H1 (cell line): ENCODE measurements around the gene LCLAT1. TPM values are rescaled to one million over a fixed set of nuclear protein-coding genes. Genes with fewer than 3 reads are reported as not detected.

Experiments
- CTCF ChIA-PET: fragments of 300-600 bp; sonication (Branson Sonifier 250); formaldehyde crosslinking; loops from one replicate; lab custom pipeline; 2021; ENCODE audit not compliant: partially characterized antibody; lab: Charles Lee
- POLR2A ChIA-PET: fragments of 300-600 bp; sonication (Branson Sonifier 250); formaldehyde crosslinking; loops from one replicate; lab custom pipeline; 2021; ENCODE audit warnings: inconsistent platforms; ENCODE audit not compliant: partially characterized antibody; lab: Charles Lee
- DNase-seq, 2 experiments: peaks; one replicate each; pipeline versions ENCODE4 v3.0.0 to v3.0.0-alpha.2; 2010 to 2022; ENCODE audit warnings: low spot score in 2 of 2, low read depth in 1 of 2, mixed read lengths in 1 of 2
- FAIRE-seq: peaks from 2 replicates; lab custom pipeline; 2011; peaks lifted over from hg19 to GRCh38; lab: Jason Lieb, UNC
- H2AFZ ChIP-seq: 2 replicates; pipeline ENCODE4 v1.8.1; 2012; ENCODE audit warnings: low read length, inconsistent platforms
- H2AK5ac ChIP-seq: 2 replicates; pipeline ENCODE4 v1.6.1; 2013; ENCODE audit warnings: low read depth, low read length
- H2BK120ac ChIP-seq: replicated peaks from 2 replicates; pipeline ENCODE3; 2013; ENCODE audit warnings: low read depth, low read length, inconsistent platforms
- H2BK12ac ChIP-seq: 2 replicates; pipeline ENCODE4 v1.6.1; 2013; ENCODE audit warnings: low read depth, low read length
- H2BK15ac ChIP-seq: 2 replicates; pipeline ENCODE4 v1.6.1; 2013; ENCODE audit warnings: low read length
- H2BK20ac ChIP-seq: 2 replicates; pipeline ENCODE4 v1.6.1; 2013; ENCODE audit warnings: low read length
- H2BK5ac ChIP-seq: 2 replicates; pipeline ENCODE4 v1.6.1; 2013; ENCODE audit warnings: low read depth, low read length
- H3K14ac ChIP-seq: 2 replicates; pipeline ENCODE4 v1.6.1; 2013; ENCODE audit warnings: inconsistent platforms; ENCODE audit not compliant: insufficient read length
- H3K18ac ChIP-seq: 2 replicates; pipeline ENCODE4 v1.6.1; 2013; ENCODE audit warnings: low read length; ENCODE audit errors: extremely low read depth
- H3K23ac ChIP-seq: 2 replicates; pipeline ENCODE4 v1.6.1; 2013; ENCODE audit warnings: inconsistent platforms; ENCODE audit not compliant: insufficient read length
- H3K23me2 ChIP-seq: 2 replicates; pipeline ENCODE4 v1.6.1; 2013; ENCODE audit warnings: low read depth, low read length
- H3K27ac ChIP-seq: 2 replicates; pipeline ENCODE4 v1.6.1; 2011; ENCODE audit warnings: low read depth, low read length, inconsistent platforms
- H3K27me3 ChIP-seq, 4 experiments: replicated peaks in 1 of 4; 1 replicate in 1 of 4; 2 replicates in 3 of 4; pipeline versions ENCODE4 v1.6.1 to v1.8.1; 2011 to 2013; ENCODE audit warnings: low read length in 3 of 4, mild to moderate bottlenecking in 3 of 4, inconsistent platforms in 2 of 4, mixed read lengths in 2 of 4, moderate library complexity in 1 of 4; ENCODE audit not compliant: control insufficient read depth in 3 of 4, insufficient read depth in 3 of 4; ENCODE audit errors: extremely low read depth in 1 of 4
- H3K36me3 ChIP-seq, 4 experiments: 2 replicates each; pipeline versions ENCODE4 v1.6.1 to v1.8.1; 2011 to 2013; ENCODE audit warnings: mild to moderate bottlenecking in 4 of 4, low read length in 3 of 4, moderate library complexity in 2 of 4, control low read depth in 1 of 4, inconsistent platforms in 1 of 4; ENCODE audit not compliant: insufficient read depth in 4 of 4, control insufficient read depth in 2 of 4
- H3K4ac ChIP-seq: replicated peaks from 2 replicates; pipeline ENCODE3; 2013; ENCODE audit warnings: low read length, low read depth, mixed read lengths, inconsistent platforms; ENCODE audit not compliant: insufficient read length
- H3K4me1 ChIP-seq, 4 experiments: replicated peaks in 1 of 4; 1 replicate in 1 of 4; 2 replicates in 3 of 4; pipeline versions ENCODE4 v1.6.1 to v1.8.1; 2011 to 2013; ENCODE audit warnings: low read length in 3 of 4, inconsistent platforms in 2 of 4, mixed read lengths in 1 of 4; ENCODE audit not compliant: insufficient read depth in 4 of 4, control insufficient read depth in 3 of 4
- H3K4me2 ChIP-seq, 2 experiments: 2 replicates each; pipeline versions ENCODE4 v1.6.1 to v1.8.1; 2011 to 2013; ENCODE audit warnings: low read depth in 2 of 2, low read length in 2 of 2, control low read depth in 1 of 2, inconsistent platforms in 1 of 2, mild to moderate bottlenecking in 1 of 2; ENCODE audit not compliant: insufficient read depth in 1 of 2
- H3K4me3 ChIP-seq, 4 experiments: fragments of 200-600, 300-600 bp in 1 of 4; sonication (generic), shearing (Covaris generic), sonication (Bioruptor Twin) in 1 of 4; 2 replicates each; pipeline versions ENCODE4 v1.5.1 to v1.8.1; 2011 to 2016; ENCODE audit warnings: low read length in 4 of 4, low read depth in 3 of 4, control low read depth in 2 of 4, inconsistent platforms in 2 of 4, mild to moderate bottlenecking in 2 of 4, mixed read lengths in 1 of 4, moderate library complexity in 1 of 4; ENCODE audit not compliant: insufficient read depth in 2 of 4; ENCODE audit errors: extremely low read depth in 1 of 4
- H3K56ac ChIP-seq: replicated peaks from 2 replicates; pipeline ENCODE3; 2013; ENCODE audit warnings: low read depth, mild to moderate bottlenecking, mixed read lengths, low read length, inconsistent platforms; ENCODE audit not compliant: insufficient read length
- H3K79me1 ChIP-seq: 2 replicates; pipeline ENCODE4 v1.6.1; 2013; ENCODE audit warnings: low read depth, low read length, control low read depth
- H3K79me2 ChIP-seq, 2 experiments: 2 replicates each; pipeline versions ENCODE4 v1.6.1 to v1.8.1; 2012 to 2013; ENCODE audit warnings: low read length in 2 of 2, mild to moderate bottlenecking in 2 of 2, inconsistent platforms in 1 of 2; ENCODE audit not compliant: insufficient read depth in 2 of 2, control insufficient read depth in 1 of 2
- H3K9ac ChIP-seq, 4 experiments: replicated peaks in 1 of 4; 1 replicate in 1 of 4; 2 replicates in 3 of 4; pipeline versions ENCODE4 v1.6.1 to v1.8.1; 2011 to 2013; ENCODE audit warnings: low read depth in 3 of 4, low read length in 3 of 4, control low read depth in 2 of 4, mild to moderate bottlenecking in 2 of 4, moderate library complexity in 2 of 4, inconsistent platforms in 1 of 4; ENCODE audit errors: extremely low read depth in 1 of 4
- H3K9me3 ChIP-seq, 2 experiments: 2 replicates each; pipeline versions ENCODE4 v1.6.1 to v1.8.1; 2012 to 2013; ENCODE audit warnings: mild to moderate bottlenecking in 2 of 2, moderate library complexity in 2 of 2, control low read depth in 1 of 2, inconsistent platforms in 1 of 2, low read depth in 1 of 2, low read length in 1 of 2, mixed read lengths in 1 of 2; ENCODE audit not compliant: insufficient read depth in 2 of 2
- H4K20me1 ChIP-seq, 2 experiments: replicated peaks in 1 of 2; 2 replicates each; pipeline versions ENCODE3 to v1.8.1; 2011 to 2013; ENCODE audit warnings: inconsistent platforms in 2 of 2, low read length in 2 of 2, mild to moderate bottlenecking in 1 of 2; ENCODE audit not compliant: insufficient read depth in 2 of 2, control insufficient read depth in 1 of 2
- H4K5ac ChIP-seq: 2 replicates; pipeline ENCODE4 v1.6.1; 2013; ENCODE audit warnings: low read length, low read depth, mixed read lengths, inconsistent platforms; ENCODE audit not compliant: insufficient read length
- H4K8ac ChIP-seq: 2 replicates; pipeline ENCODE4 v1.8.0; 2013; ENCODE audit warnings: mild to moderate bottlenecking, moderate library complexity, low read length, inconsistent platforms; ENCODE audit not compliant: insufficient read depth; ENCODE audit errors: extremely low read depth
- H4K91ac ChIP-seq: replicated peaks from 2 replicates; pipeline ENCODE3; 2013; ENCODE audit warnings: low read length, mixed read lengths, inconsistent platforms; ENCODE audit not compliant: insufficient read length
- BRCA1 ChIP-seq: IDR thresholded peaks from 2 replicates; pipeline ENCODE4 v1.6.1; 2012; ENCODE audit warnings: low read depth, low read length, improper control_type of control experiment
- CREB1 ChIP-seq: IDR thresholded peaks from 2 replicates; pipeline ENCODE4 v1.6.1; 2012; ENCODE audit warnings: inconsistent platforms
- CTBP2 ChIP-seq: IDR thresholded peaks from 2 replicates; pipeline ENCODE4 v1.7.0; 2011; ENCODE audit warnings: borderline replicate concordance, mild to moderate bottlenecking, moderate library complexity, mixed read lengths, low read length; ENCODE audit not compliant: insufficient read depth, insufficient read length
- HDAC6 ChIP-seq: IDR thresholded peaks from one replicate; pipeline ENCODE4 v1.7.1; 2012; ENCODE audit warnings: low read depth, mild to moderate bottlenecking, inconsistent platforms, low read length, moderate library complexity
- SUZ12 ChIP-seq: fragments of 200-600 bp; sonication (generic); IDR thresholded peaks from 2 replicates; pipeline ENCODE4 v1.6.1; 2012; ENCODE audit warnings: mild to moderate bottlenecking, inconsistent platforms, low read length, moderate library complexity, mixed read lengths
- TAF1 ChIP-seq: IDR thresholded peaks from 2 replicates; pipeline ENCODE4 v1.6.1; 2011; ENCODE audit warnings: mild to moderate bottlenecking, low read depth, low read length
- WGBS, 2 experiments: shearing (Covaris generic) in 1 of 2; methylation state at CpG; one replicate each; pipeline versions ENCODE4 v1.1.6 to v1.1.7; 2013 to 2015; ENCODE audit warnings: low lambda C conversion rate in 2 of 2, mixed read lengths in 2 of 2, inconsistent platforms in 1 of 2, low coverage in 1 of 2, missing lambda C conversion rate in 1 of 2; ENCODE audit not compliant: insufficient replicate concordance in 2 of 2, insufficient coverage in 1 of 2, insufficient read length in 1 of 2; ENCODE audit errors: extremely low coverage in 1 of 2, missing lambda C conversion rate in 1 of 2; 5-methylcytosine and 5-hydroxymethylcytosine counted together
- polyA plus RNA-seq, 7 experiments: library from polyadenylated mRNA; depleted of rRNA in 3 of 7; stranded (reverse) in 5 of 7; unstranded in 2 of 7; fragments of >200 nt in 5 of 7; fragments of 200-250 nt in 2 of 7; gene quantifications; 1 replicate in 5 of 7; 2 replicates in 1 of 7; 4 replicates in 1 of 7; pipeline versions ENCODE4 v1.2.1 to v1.2.3, GENCODE V29; 2011 to 2013; ENCODE audit warnings: missing spikeins in 2 of 7, mixed read lengths in 2 of 7
- total RNA-seq: library from RNA; stranded (reverse); fragmentation: NEBNext Ultra II Directional; extraction: Animal tissue kit (Norgen Biotek cat#: 25700); gene quantifications from 2 replicates; pipeline ENCODE4 v1.2.1, GENCODE V29; 2021
- TF ChIP-seq, protein P1 (sequence below), 3 experiments: IDR thresholded peaks; 1 replicate in 2 of 3; 2 replicates in 1 of 3; pipeline versions ENCODE4 v1.5.1 to v1.6.1; 2011; ENCODE audit warnings: low read length in 3 of 3, mild to moderate bottlenecking in 3 of 3, inconsistent platforms in 2 of 3, low read depth in 1 of 3, moderate library complexity in 1 of 3; ENCODE audit not compliant: insufficient read depth in 1 of 3; ENCODE audit errors: control extremely low read depth in 1 of 3

Gene LCLAT1
- total and polyA plus RNA-seq, 2 of the 8 experiments (the other 6 are each of a cell fraction or from before 2014, with no cell fraction given) = 7.6 to 22.0 TPM

DNA sequence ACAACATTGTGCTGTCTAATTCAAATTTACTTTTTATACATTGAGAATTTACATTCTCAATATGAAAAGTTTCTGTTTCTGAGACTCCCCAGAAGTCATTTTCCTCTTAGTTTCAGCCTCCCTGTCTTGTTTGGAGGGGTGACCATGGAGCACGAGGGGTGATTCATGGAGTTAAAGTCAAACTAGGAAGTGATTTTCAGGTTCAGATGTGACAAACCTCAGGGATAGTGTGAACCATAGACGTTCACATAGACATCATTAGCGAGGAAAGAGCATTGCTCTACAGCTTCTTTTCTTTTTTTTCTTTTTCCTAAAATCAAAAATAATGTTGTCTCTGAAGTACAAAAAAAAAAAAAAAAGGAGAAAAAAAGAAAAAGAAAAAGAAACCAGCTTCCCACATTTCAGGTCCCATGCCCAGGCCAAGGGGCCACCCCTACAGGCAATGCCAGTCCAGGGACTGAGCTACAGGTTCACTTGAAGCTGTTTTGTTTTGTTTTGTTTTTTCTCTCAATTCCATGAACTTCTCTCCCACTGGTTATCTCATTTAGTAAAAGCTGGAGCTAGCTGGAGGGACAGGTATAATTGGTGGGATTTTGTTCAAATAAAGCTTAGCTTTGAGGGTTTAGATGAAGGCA is 18.1 kb upstream of the LCLAT1 start:
- Histone ChIP-seq H3K4me1 (peaks cover 0 to 3% (median 0%) of the 10 kb centered on the region in 4 experiments; a peak in 2 of 7 replicates), H2AK5ac (no peak overlapping the region), H3K23ac (no peak overlapping the region), H2BK5ac (no peak overlapping the region), H3K79me1 (no peaks in the 10 kb centered on the region), H3K56ac (no peak overlapping the region), H3K27ac (no peak overlapping the region), H3K4ac (no peak overlapping the region), H3K23me2 (no peaks in the 10 kb centered on the region), H3K4me2 (no peak overlapping the region), H3K9me3 (no peaks in the 10 kb centered on the region), H3K4me3 (no peak overlapping the region), H2BK120ac (no peak overlapping the region), H3K79me2 (no peaks in the 10 kb centered on the region), H2AFZ (no peak overlapping the region), H2BK20ac (no peak overlapping the region), H3K14ac (no peak overlapping the region), H4K20me1 (no peaks in the 10 kb centered on the region), H2BK15ac (no peak overlapping the region), H4K8ac (no peak overlapping the region), H3K9ac (no peak overlapping the region), H4K5ac (no peak overlapping the region), H2BK12ac (no peak overlapping the region), H4K91ac (no peak overlapping the region), H3K36me3 (no peaks in the 10 kb centered on the region), H3K27me3 (no peaks in the 10 kb centered on the region)
- CTCF ChIA-PET = interaction anchor here (0.9 kb wide), 1 partner anchor 8 kb away, joined by 3 read pairs; no protein-coding TSS in a partner anchor
- 80% methylated on average over 3 of the region's 3 CpGs; no CpG with 5 or more reads in 1 of the 2 experiments for WGBS, 2 experiments
- FAIRE-seq (no peak), DNase-seq (no peak)
- POLR2A ChIA-PET = no interaction called here
- TF ChIP-seq BRCA1 (no peak), TAF1 (no peak), CTBP2 (no peak), HDAC6 (no peak), SUZ12 (no peak), CREB1 (no peak)
- TF ChIP-seq, protein P1, sequence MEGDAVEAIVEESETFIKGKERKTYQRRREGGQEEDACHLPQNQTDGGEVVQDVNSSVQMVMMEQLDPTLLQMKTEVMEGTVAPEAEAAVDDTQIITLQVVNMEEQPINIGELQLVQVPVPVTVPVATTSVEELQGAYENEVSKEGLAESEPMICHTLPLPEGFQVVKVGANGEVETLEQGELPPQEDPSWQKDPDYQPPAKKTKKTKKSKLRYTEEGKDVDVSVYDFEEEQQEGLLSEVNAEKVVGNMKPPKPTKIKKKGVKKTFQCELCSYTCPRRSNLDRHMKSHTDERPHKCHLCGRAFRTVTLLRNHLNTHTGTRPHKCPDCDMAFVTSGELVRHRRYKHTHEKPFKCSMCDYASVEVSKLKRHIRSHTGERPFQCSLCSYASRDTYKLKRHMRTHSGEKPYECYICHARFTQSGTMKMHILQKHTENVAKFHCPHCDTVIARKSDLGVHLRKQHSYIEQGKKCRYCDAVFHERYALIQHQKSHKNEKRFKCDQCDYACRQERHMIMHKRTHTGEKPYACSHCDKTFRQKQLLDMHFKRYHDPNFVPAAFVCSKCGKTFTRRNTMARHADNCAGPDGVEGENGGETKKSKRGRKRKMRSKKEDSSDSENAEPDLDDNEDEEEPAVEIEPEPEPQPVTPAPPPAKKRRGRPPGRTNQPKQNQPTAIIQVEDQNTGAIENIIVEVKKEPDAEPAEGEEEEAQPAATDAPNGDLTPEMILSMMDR (IDR thresholded peaks at IDR 0.05; ENCODE audit: control extremely low read depth in 1 of 3, insufficient read depth in 1 of 3, low read depth in 1 of 3, low read length in 3 of 3) = no peak
- TF ChIP-seq, all 59 proteins: peak for 0
- no peak overlapping the region for H3K18ac ChIP-seq
